Lower leg skin (tissue), 4 donors: Measurements from ENCODE around the gene UBAP1. TPM values are rescaled to one million over a fixed set of nuclear protein-coding genes. Genes with fewer than 3 reads are reported as not detected.

Source experiments
- DNase-seq, 2 donors: peaks; one replicate each; pipeline ENCODE4 v3.0.0-alpha.2; 2019; ENCODE audit warnings: low spot score in 2 of 2
- H3K4me3 ChIP-seq: fragments of 200-600 bp; sonication (generic); 2 replicates; pipeline ENCODE4 v1.5.1; 2017; ENCODE audit warnings: mild to moderate bottlenecking, low read depth; ENCODE audit not compliant: poor library complexity, severe bottlenecking
- POLR2A ChIP-seq, 2 donors: fragments of 450-650 bp; IDR thresholded peaks; one replicate each; pipeline ENCODE4 v1.6.1; 2016 to 2017; ENCODE audit warnings: antibody characterized with exemption in 2 of 2, mild to moderate bottlenecking in 1 of 2, moderate library complexity in 1 of 2
- WGBS, 2 donors: methylation state at CpG; one replicate each; pipeline ENCODE4 v1.1.5; 2018; 5-methylcytosine and 5-hydroxymethylcytosine counted together
- intact Hi-C: fragments of 100-400 bp; cut with DNase I; formaldehyde crosslinking; loops from one replicate; pipeline ENCODE4 v1.15.0; 2023; ENCODE audit warnings: low total_unique reads
- total RNA-seq, 4 donors: library from RNA; depleted of rRNA; stranded (reverse); fragments of >200 nt; gene quantifications; one replicate each; pipeline ENCODE4 v1.1.0, GENCODE V29; 2016
- TF ChIP-seq, protein P1 (sequence below), 3 donors: fragments of 450-650 bp; IDR thresholded peaks; one replicate each; pipeline ENCODE4 v1.5.1; 2016; ENCODE audit warnings: antibody characterized with exemption in 3 of 3, mild to moderate bottlenecking in 3 of 3, moderate library complexity in 2 of 3

Gene UBAP1
- total RNA-seq, 4 donors from 2014 or later: 40.0 to 63.7 (median 53.2) TPM

DNA sequence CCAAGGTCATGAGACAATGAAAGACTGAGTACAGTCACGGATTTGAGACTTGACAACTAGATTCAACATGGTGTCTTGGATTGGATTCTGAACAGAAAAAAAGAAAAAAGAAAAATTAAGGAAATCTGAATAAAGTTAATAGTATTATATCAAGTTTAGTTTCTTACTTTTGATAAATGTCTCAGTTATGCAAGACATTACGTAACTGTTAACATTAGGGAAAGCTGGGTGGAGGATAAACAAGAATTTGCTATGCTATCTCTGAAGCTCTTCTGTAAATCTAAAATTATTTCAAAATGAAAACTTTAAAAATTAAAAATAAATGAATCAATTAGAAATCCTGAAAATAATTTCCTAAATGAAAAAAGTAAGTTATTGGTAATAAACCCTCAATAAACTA is 38.0 kb upstream of the UBAP1 start:
- no peak for TF ChIP-seq POLR2A (IDR thresholded peaks at IDR 0.05)
- TF ChIP-seq, protein P1, sequence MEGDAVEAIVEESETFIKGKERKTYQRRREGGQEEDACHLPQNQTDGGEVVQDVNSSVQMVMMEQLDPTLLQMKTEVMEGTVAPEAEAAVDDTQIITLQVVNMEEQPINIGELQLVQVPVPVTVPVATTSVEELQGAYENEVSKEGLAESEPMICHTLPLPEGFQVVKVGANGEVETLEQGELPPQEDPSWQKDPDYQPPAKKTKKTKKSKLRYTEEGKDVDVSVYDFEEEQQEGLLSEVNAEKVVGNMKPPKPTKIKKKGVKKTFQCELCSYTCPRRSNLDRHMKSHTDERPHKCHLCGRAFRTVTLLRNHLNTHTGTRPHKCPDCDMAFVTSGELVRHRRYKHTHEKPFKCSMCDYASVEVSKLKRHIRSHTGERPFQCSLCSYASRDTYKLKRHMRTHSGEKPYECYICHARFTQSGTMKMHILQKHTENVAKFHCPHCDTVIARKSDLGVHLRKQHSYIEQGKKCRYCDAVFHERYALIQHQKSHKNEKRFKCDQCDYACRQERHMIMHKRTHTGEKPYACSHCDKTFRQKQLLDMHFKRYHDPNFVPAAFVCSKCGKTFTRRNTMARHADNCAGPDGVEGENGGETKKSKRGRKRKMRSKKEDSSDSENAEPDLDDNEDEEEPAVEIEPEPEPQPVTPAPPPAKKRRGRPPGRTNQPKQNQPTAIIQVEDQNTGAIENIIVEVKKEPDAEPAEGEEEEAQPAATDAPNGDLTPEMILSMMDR (IDR thresholded peaks at IDR 0.05): no peak
- intact Hi-C loops: no loop called here
- DNase-seq: no peak
- 80 to 81% methylated on average over 2 of the region's 2 CpGs for WGBS, 2 donors
- H3K4me3 ChIP-seq: no peak overlapping the region

DNA sequence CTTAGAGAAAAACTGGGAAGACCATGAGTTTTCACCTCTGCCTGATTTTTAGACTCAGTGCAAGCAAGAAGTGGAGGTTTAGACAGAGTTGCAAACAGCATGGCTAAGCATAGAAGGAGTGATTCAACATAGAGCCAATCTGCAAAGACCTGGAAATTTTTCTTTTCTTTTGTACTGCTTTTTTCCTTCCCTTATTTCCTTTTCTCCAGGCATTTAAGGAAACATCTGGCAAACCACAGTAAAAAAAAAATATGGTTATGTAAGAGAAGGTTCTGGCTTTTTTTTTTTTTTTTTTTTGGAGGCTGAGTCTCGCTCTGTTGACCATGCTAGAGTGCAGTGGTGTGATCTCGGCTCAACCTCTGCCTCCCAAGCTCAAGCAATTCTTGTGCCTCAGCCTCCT is 35.7 kb upstream of the UBAP1 start:
- H3K4me3 ChIP-seq: no peak overlapping the region
- 55 to 68% methylated on average over 2 of the region's 2 CpGs for WGBS, 2 donors
- intact Hi-C loops: no loop called here
- TF ChIP-seq POLR2A (IDR thresholded peaks at IDR 0.05): no peak
- TF ChIP-seq, protein P1 (IDR thresholded peaks at IDR 0.05): no peak
- DNase-seq: no peak

DNA sequence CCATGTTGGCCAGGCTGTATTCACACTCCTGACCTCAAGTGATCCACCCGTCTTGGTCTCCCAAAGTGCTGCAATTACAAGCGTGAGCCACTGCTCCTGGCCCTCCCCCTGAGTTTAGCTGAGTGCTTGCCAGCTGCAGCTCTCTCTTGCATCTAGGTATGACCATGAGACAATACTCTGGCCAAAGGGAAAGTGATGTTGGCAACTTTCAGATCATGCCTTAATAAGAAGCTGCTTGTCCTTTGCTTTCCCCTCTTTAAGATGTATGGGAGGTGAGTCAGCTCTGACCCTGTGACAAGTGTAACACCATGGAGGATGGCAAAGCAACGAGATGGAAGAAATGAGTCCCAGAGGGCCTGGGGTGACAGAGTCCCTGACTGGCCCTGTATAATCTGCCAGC is 33.7 kb upstream of the UBAP1 start:
- DNase-seq: no peak
- H3K4me3 ChIP-seq: no peak overlapping the region
- 71 to 78% methylated on average over 3 of the region's 3 CpGs for WGBS, 2 donors
- intact Hi-C loops: no loop called here
- no peak for TF ChIP-seq POLR2A (IDR thresholded peaks at IDR 0.05)
- TF ChIP-seq, protein P1 (IDR thresholded peaks at IDR 0.05): no peak

DNA sequence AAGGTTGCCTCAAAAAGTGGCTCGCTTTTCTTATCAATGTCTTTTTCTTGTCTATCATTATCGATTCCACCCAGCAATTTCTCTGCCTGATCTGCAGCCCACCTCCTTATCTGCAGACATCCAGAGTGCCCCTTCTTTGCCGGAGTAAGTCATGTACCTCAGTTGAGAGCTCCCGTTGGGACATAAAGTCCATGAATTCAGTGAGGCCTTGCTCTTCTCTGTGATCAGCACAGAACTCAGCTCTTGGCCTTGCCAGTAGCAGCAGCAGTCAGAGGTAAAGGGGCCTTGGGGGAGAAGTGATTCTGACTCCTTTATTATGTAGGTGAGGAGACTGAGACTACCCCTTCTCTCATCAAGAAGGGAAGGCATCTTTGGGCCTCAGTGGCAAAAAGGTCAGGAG is 27.4 kb upstream of the UBAP1 start:
- WGBS, 2 donors: 91 to 94% methylated on average over 4 of the region's 4 CpGs
- DNase-seq: no peak
- TF ChIP-seq, protein P1 (IDR thresholded peaks at IDR 0.05): no peak
- TF ChIP-seq POLR2A (IDR thresholded peaks at IDR 0.05): no peak

DNA sequence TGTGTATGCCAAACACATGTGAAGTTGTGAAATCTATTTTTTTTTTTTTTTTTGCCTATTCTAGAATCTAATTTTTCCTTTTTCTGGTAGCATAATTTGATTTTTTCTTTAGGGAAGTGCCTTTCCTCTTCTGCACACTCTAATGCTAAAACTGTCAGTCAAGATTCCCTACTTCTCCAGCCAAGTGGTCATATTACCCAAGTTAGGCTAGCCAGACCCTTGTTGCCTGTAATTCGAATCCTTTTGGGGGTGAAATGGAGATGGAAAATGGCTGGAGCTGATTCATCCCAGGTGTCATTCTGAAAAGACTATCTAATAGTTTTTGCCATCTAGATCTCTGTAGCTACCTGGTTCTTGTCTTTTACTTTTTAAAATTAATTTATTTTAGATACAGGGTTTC is 24.8 kb upstream of the UBAP1 start:
- TF ChIP-seq, protein P1 (IDR thresholded peaks at IDR 0.05): no peak
- TF ChIP-seq POLR2A (IDR thresholded peaks at IDR 0.05): no peak
- intact Hi-C loops: no loop called here
- no peak overlapping the region for H3K4me3 ChIP-seq
- 60 to 71% methylated on average over 1 of the region's 1 CpG for WGBS, 2 donors
- no peak for DNase-seq

More for the DNA sequence above, 27.4 kb upstream of the UBAP1 start:
- no peak overlapping the region for H3K4me3 ChIP-seq
- intact Hi-C loops: no loop called here

DNA sequence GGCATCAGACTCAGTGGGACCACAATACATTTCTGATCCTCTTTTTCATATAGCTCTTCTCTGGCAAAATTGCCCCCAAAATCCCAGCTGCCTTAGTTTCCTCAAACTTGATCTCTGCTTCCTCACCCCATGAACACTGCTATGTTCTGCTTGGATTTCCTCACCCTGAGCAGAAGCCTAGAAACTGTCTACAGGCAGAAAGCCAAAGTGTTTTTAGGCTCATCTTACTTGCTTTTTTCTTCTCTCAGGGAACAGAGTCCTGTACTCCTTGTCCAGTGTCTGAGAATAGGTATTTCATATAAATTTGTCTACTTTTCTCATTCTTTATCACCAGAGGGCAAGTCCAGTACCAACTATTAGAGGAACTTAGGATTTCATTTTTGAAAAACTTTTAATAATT is 21.5 kb upstream of the UBAP1 start:
- no peak overlapping the region for H3K4me3 ChIP-seq
- intact Hi-C loops: no loop called here
- DNase-seq: no peak
- no peak for TF ChIP-seq POLR2A (IDR thresholded peaks at IDR 0.05)
- TF ChIP-seq, protein P1 (IDR thresholded peaks at IDR 0.05): no peak
